NCI-H2029 treated with DMSO at 0.1 percent for 48 hours (cell line): Measurements from ENCODE around the gene TMEM238.
"Not testable (repeated sequence)": the region's sequence is repeated elsewhere in the genome, so short reads cannot be mapped to it uniquely, and the experiment has no call there.

Experiments used
- DNase-seq: peaks from one replicate; lab custom pipeline; 2025; lab: John Stamatoyannopoulos, UW

TMEM238 gene

GRCh38 chr19:55339889-55340783 lies 44.0 kb downstream of the TMEM238 start:
- no peak for DNase-seq

DNA sequence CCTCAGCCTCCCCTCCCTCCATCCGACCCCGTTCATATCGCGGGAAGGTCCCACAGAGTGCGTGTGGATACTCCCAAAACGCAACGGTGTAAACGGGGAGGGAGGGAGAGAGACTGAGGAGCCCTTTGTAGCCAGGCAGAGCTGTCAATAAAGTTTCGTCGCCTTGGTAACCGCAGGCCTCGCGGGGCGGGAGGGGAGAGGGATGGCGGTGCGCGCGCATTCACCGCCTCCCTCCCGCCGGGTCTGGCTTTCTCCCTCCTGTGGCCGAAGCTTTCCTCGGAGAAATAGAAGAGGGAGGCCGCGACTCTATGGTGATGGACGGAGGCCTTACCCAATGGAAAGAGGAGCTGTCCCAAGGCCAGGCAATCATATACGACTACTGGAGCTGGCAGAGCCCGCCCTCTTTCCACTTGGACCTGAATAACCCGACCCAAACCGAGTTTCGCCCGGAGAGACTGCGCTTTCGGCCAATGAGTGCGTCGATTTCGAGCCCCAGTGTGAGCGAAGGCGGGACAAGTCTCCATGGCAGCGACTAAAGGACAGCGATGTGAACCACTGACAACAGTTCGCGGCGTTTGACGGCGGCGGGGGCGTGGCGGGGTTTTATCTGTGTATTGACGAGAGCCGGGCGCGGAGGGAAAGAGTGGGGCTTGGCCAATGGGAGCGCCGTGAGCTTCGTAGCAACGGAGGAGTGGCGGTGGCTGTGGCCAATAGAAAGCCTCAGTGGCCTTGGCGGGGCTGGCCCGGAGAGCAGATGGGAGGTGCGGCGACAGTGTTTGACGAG lies 44.8 kb downstream of the TMEM238 start, which contains the start of gene KMT5C:
KMT5C (plus strand) TSS at position 772 of the 784 bp plus-strand sequence. CDS start 2,061 bp downstream, outside the sequence.
- DNase-seq: peak; percentile 99

GRCh38 chr19:55336101-55336500 lies 48.0 kb downstream of the TMEM238 start:
- DNase-seq: no peak

DNA sequence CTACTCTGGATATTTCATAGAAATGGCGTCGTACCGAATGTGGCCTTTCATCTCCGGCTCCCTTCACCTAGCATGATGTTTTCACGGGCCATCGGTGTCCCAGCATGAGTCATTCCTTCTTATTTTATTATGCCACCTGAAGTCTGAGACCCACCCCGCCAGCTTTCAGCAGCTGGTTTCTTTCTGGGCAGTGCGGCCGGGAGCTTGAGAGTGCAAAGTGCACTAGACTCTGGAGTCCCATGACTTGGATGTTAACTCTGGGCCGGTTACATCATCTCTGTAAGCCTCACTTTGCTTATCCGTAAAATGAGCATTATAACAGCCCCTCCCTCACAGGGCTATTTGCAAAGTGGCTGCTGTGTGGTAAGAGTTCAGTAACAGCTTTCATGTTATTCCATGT lies 50.2 kb downstream of the TMEM238 start:
- DNase-seq: no peak

DNA sequence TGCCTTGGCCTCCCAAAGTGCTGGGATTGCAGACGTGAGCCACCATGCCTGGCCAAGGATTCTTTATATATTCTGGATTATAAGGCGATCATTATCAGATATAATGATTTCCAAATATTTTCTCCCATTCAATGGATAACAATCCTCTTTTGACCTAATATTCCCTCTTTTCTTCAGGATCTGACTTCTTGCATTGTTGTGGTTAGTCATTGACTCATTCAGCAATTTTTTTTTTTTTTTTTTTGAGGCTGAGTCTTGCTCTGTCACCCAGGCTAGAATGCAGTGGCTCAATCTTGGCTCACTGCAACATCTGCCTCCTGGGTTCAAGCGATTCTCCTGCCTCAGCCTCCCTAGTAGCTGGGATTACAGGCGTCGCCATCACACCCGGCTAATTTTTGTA lies 54.3 kb downstream of the TMEM238 start:
- not testable (repeated sequence) for DNase-seq
